Adipocyte (in vitro differentiated cells): ENCODE results near the gene RHEB.
"Not testable (repeated sequence)": the region's sequence is repeated elsewhere in the genome, so short reads cannot be mapped to it uniquely, and the experiment has no call there.

ENCODE experiments used
- DNase-seq: peaks from one replicate; pipeline ENCODE4 v3.0.0-alpha.2; 2015; ENCODE audit warnings: low read depth
- H3K27me3 ChIP-seq: replicated peaks from 2 replicates; pipeline ENCODE4 v1.7.0; 2013; ENCODE audit warnings: mild to moderate bottlenecking, low read length, moderate library complexity; ENCODE audit not compliant: control insufficient read depth, insufficient read depth
- H3K36me3 ChIP-seq: 2 replicates; pipeline ENCODE4 v1.7.0; 2013; ENCODE audit warnings: low read length, mild to moderate bottlenecking, moderate library complexity; ENCODE audit not compliant: control insufficient read depth, insufficient read depth, severe bottlenecking
- H3K4me1 ChIP-seq: 2 replicates; pipeline ENCODE4 v1.7.0; 2013; ENCODE audit warnings: mild to moderate bottlenecking, low read length, moderate library complexity; ENCODE audit not compliant: control insufficient read depth, insufficient read depth
- H3K4me3 ChIP-seq: 2 replicates; pipeline ENCODE4 v1.7.0; 2013; ENCODE audit warnings: mild to moderate bottlenecking, low read length, moderate library complexity
- H3K9ac ChIP-seq: 2 replicates; pipeline ENCODE4 v1.7.0; 2013; ENCODE audit warnings: mild to moderate bottlenecking, low read length, moderate library complexity
- H3K9me3 ChIP-seq: 2 replicates; pipeline ENCODE4 v1.7.0; 2013; ENCODE audit warnings: mild to moderate bottlenecking, low read length, moderate library complexity; ENCODE audit not compliant: control insufficient read depth

The RHEB gene

GRCh38 chr7:151524331-151524730 lies 4.6 kb upstream of the RHEB start:
- Histone ChIP-seq H3K27me3 (no peaks in the 10 kb centered on the region), H3K4me1 (peaks cover 8% of the 10 kb centered on the region), H3K9ac (no peak overlapping the region), H3K4me3 (no peak overlapping the region), H3K36me3 (no peaks in the 10 kb centered on the region), H3K9me3 (peaks cover 3% of the 10 kb centered on the region)
- no peak for DNase-seq

DNA sequence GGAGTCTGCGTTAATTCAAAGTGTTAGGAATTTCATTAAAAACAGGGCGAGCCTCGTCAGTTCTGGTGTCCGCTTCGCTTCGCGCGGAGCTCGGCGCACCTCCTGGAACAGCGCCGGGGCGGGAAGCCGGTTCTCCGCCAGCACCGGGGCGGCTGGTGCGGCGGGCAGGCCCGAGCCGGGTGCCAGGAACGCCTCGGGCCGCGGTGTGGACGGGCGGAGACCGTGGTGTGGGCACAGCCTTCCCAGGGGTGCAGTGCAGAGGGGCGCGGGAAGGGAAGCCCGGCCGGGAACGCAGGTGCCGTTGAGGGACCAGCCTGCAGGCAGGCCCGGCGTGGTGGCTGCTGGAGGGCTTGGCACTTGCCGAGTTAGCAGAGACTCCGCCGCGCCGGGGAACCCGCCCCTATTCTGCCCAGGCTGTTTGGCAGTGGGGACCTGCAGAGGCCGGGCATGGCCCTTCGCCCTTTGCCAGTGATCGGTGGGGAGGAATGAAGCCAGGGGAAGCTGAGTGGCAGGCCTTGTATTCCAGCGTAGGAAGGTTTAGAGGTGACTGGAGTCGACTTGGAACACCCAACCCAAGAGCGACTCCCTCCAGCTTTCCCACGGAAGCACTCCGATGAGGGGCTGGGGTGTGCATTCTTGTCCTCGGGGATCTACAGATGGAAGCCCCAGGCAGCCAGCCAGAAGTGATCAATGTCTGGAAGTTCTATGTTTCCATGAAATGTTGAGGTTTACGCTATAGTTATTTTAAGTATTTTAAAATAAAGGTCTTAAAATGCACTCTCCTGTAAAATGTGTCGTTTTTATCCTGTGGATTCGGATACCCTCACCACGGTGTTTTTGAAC lies 945 bp upstream of the RHEB start:
- Histone ChIP-seq H3K9me3 (no peaks in the 10 kb centered on the region), H3K4me1 (peaks cover 26% of the 10 kb centered on the region), H3K9ac (peak overlapping the region; percentile 86), H3K36me3 (no peaks in the 10 kb centered on the region), H3K27me3 (no peaks in the 10 kb centered on the region), H3K4me3 (peak overlapping the region; percentile 98)
- DNase-seq, result no peak

DNA sequence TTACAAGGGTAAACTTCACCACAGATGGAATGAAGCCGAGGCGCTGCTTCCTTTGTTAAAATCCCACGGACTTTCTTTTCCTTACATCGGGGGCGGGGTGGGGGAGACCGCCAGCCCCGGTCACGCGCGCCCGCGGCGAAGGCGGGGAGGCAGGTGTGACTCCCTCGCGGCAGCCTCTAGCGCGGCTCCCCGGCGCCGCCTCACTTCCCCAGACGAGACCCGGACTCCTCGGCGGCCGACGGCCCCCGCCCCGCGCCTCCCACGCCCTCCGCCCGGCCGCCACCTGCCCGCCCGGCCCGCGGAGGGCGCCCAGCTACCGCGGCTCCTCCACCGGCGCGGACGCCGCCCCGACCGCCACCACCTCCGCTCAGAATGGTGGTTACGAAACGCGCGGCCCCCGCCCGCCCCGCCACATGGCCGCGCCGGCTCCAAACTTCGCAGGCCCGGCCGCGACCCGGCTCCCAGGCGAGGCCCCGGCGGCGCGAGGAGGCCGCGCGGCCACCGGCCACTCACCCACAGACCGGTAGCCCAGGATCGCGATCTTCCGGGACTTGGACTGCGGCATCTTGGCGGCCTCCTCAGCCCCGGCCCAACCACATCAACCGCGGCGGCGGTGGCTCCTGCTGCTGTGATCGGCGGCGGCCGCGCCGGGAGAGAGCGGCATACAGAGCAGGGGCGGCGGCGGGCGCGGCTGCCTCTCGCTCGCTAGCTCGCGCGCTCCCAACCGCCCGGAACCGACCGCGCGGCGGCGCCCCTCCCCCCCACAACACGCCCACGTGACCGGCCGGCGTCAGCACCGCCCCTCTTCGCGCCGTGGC lies 539 bp downstream of the RHEB start:
- DNase-seq, result peak; percentile 72
- peaks cover 29% of the 10 kb centered on the region for H3K4me1 ChIP-seq
- H3K9me3 ChIP-seq, H3K27me3 ChIP-seq, H3K36me3 ChIP-seq: not testable (repeated sequence)
- peak overlapping the region; percentile 99 for H3K9ac ChIP-seq
- peak overlapping the region; percentile 98 for H3K4me3 ChIP-seq

- DNase-seq, result peak; percentile 69
- no peaks in the 10 kb centered on the region for H3K36me3 ChIP-seq
These were observed 1.4 kb downstream of the RHEB start for GRCh38 chr7:151518105-151518946.

DNA sequence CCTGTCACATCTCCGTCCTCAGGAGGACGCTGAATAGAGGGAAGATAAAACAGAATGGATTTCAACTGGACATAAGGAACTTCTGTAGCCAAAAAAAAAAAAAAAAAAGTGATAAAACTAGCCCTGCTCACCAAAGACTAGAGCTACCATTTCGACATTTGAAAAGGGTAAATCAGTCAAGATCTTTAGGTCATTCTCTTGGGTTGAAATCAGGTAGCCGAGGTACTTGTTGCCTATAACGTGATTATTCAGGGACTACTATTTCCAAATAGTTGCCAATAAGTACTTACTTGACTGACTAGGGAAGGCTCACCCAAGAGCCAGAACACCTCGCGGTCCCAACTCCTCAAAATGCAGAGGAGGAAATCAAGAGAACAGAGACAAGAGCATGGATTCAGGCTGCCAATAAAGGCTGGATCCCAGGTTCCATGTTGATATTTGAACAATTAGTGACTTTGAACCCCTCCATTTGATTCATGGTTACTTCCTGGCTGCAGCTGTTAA lies 2.0 kb downstream of the RHEB start:
- Histone ChIP-seq H3K9ac (peak overlapping the region; percentile 99), H3K9me3 (peaks cover 3% of the 10 kb centered on the region), H3K4me3 (peak overlapping the region; percentile 98), H3K4me1 (peaks cover 31% of the 10 kb centered on the region), H3K27me3 (no peaks in the 10 kb centered on the region), H3K36me3 (no peaks in the 10 kb centered on the region)
- DNase-seq, result peak; percentile 28

More at GRCh38 chr7:151518105-151518946, 1.4 kb downstream of the RHEB start:
- Histone ChIP-seq H3K9me3 (peaks cover 3% of the 10 kb centered on the region), H3K9ac (peak overlapping the region; percentile 99), H3K27me3 (no peaks in the 10 kb centered on the region), H3K4me3 (peak overlapping the region; percentile 98), H3K4me1 (peaks cover 29% of the 10 kb centered on the region)

DNA sequence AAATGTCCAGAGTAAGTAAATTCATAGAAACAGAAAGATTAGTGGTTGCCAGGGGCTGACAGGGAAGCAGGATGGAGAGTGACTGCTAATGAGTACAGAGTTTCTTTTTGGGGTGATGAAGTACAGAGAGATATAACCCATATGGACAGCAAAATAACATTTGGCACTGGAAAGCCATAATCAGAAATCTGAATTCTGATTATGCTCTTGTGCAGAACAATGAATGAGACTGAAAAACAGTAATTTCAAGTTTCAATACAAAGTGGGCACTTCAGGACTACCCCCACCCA lies 4.5 kb downstream of the RHEB start:
- Histone ChIP-seq H3K9me3 (peaks cover 3% of the 10 kb centered on the region), H3K4me1 (peaks cover 45% of the 10 kb centered on the region), H3K36me3 (no peaks in the 10 kb centered on the region), H3K4me3 (no peak overlapping the region), H3K9ac (no peak overlapping the region), H3K27me3 (no peaks in the 10 kb centered on the region)
- DNase-seq, result no peak

GRCh38 chr7:151514461-151515275 lies 5.0 kb downstream of the RHEB start:
- H3K36me3 ChIP-seq, result no peaks in the 10 kb centered on the region
- no peak for DNase-seq
- no peak overlapping the region for H3K4me3 ChIP-seq
- H3K27me3 ChIP-seq, result no peaks in the 10 kb centered on the region
- peaks cover 3% of the 10 kb centered on the region for H3K9me3 ChIP-seq
- H3K4me1 ChIP-seq, result peaks cover 50% of the 10 kb centered on the region
- H3K9ac ChIP-seq, result no peak overlapping the region

DNA sequence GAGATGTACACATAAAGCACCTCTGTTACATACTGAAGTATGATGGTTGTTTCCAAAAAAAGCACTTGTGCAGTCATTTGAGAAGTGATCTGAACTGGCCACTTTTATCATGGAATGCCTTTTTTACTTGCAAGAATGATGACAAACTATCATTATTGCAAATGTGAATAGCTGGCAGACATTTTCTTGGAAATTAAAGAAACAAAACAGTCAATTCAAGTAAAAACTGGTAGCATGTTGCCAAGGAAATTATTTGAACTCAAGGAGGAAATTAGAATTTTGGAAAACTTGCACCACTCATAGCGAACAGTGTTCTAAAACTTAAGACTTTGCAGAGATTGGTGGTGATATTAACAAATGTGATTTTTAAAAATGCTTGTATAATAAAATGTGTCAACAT lies 6.6 kb downstream of the RHEB start:
- peaks cover 3% of the 10 kb centered on the region for H3K9me3 ChIP-seq
- no peak for DNase-seq

DNA sequence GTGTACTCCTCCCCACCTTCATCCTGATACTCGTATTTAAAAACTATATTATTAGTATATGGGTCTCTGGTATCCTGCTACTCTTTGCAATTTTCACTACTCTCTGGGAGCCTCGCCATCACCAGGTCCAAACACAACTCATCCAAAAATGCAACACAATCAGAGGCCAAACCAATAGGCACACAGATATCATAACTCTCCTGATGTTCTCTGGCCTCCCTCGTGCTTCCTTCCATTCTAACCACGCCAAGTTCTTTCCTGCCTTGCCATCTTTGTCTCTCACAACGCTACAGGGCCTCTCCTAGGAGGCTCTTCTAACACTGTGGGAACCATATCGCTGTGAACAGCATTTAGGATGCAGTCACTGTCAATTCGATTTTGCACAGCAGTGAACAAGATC lies 7.3 kb downstream of the RHEB start:
- Histone ChIP-seq H3K36me3 (no peaks in the 10 kb centered on the region), H3K27me3 (no peaks in the 10 kb centered on the region), H3K9me3 (peaks cover 3% of the 10 kb centered on the region), H3K4me1 (peaks cover 50% of the 10 kb centered on the region), H3K4me3 (peak overlapping the region; percentile 29), H3K9ac (peak overlapping the region; percentile 37)
- DNase-seq, result no peak

More for the DNA sequence above, 6.6 kb downstream of the RHEB start:
- Histone ChIP-seq H3K36me3 (no peaks in the 10 kb centered on the region), H3K27me3 (no peaks in the 10 kb centered on the region), H3K4me3 (no peak overlapping the region), H3K9ac (no peak overlapping the region), H3K4me1 (peaks cover 56% of the 10 kb centered on the region)

GRCh38 chr7:151511946-151512345 lies 7.7 kb downstream of the RHEB start:
- Histone ChIP-seq H3K36me3 (no peaks in the 10 kb centered on the region), H3K9me3 (peaks cover 3% of the 10 kb centered on the region), H3K4me1 (peaks cover 47% of the 10 kb centered on the region), H3K27me3 (no peaks in the 10 kb centered on the region), H3K9ac (peak overlapping the region; percentile 37), H3K4me3 (peak overlapping the region; percentile 29)
- DNase-seq, result peak; percentile 78
